Neural progenitor cell (in vitro differentiated cells): Measurements from ENCODE around the gene ZCCHC14.

Experiments used
- EZH2 ChIP-seq: fragments of 200-600 bp; sonication (generic); IDR thresholded peaks from 2 replicates; pipeline ENCODE4 v1.6.1; 2017; ENCODE audit warnings: antibody characterized with exemption, mild to moderate bottlenecking, moderate library complexity
- EZH2phosphoT487 ChIP-seq: fragments of 200-600 bp; sonication (generic); IDR thresholded peaks from 2 replicates; pipeline ENCODE4 v1.6.1; 2017; ENCODE audit warnings: antibody characterized with exemption
- TF ChIP-seq, protein P1 (sequence below): fragments of 200-600 bp; sonication (generic); IDR thresholded peaks from 2 replicates; pipeline ENCODE4 v1.5.1; 2017; ENCODE audit warnings: antibody characterized with exemption, mild to moderate bottlenecking

DNA sequence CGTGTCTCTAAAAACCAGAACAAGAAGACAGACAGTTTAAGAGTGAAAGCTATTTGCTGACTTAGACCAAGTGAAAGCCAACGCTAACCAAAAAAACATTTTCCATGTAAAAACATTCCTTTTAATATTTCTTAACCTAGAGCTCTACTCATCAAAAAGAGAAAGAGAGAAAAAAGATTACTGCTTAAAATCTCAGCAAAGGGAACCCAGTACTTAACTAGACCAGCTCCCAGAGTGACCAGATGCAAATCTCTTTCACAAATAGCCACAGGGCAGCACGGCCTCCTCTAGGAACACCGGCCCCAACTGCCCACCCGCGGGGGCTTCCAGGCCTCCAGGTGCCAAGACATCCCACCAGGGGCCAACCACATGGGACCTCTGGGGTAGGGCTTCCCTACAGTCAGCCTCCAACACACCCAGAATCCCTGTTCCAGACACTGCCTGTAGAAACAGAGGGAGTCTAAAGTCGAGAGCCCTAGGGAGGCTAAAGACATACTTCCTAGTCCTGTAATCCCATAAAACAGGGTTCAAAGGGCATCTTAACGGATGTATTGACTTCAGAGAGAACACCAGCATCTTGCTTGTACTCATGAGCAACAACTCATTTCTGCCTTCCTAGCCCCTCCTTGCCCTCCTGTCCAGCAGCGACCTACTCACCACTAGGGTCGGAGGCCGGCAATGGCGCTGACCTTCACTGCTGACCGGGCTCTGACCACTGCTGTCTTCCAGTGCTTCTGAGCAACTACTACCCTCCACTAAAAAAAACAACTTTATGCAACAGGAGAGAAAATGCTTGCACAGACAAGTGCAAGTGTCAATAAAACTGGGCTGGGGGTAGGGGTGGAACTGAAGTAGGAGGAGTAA lies 21.3 kb downstream of the ZCCHC14 start:
- TF ChIP-seq, protein P1, sequence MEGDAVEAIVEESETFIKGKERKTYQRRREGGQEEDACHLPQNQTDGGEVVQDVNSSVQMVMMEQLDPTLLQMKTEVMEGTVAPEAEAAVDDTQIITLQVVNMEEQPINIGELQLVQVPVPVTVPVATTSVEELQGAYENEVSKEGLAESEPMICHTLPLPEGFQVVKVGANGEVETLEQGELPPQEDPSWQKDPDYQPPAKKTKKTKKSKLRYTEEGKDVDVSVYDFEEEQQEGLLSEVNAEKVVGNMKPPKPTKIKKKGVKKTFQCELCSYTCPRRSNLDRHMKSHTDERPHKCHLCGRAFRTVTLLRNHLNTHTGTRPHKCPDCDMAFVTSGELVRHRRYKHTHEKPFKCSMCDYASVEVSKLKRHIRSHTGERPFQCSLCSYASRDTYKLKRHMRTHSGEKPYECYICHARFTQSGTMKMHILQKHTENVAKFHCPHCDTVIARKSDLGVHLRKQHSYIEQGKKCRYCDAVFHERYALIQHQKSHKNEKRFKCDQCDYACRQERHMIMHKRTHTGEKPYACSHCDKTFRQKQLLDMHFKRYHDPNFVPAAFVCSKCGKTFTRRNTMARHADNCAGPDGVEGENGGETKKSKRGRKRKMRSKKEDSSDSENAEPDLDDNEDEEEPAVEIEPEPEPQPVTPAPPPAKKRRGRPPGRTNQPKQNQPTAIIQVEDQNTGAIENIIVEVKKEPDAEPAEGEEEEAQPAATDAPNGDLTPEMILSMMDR: no peak
- TF ChIP-seq EZH2phosphoT487: no peak
- TF ChIP-seq EZH2: no peak
